ENCODE results near the gene SLC25A31.

DNA sequence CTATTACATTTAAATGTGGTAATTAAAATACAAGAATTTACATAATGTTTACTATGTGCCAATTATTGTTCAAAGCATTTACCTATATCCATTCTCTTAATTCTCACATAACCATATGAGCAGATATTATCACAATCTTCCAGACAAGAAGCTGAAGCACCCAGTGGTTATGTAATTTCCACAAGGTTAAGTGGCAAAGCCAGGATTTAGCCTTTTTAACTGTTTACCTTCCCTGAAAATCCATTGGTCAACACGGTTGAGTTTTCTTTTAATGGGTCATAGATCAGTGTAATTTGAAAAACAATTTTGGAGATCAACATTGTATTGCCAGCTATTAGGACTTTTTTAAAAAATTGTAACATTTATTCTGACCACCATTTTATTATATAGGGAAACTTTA is 63.3 kb downstream of the SLC25A31 start:
- TF ChIP-seq JUNB (IDR thresholded peaks at IDR 0.05; ENCODE audit: unreplicated experiment) (no peak), CTCF (conservative IDR thresholded peaks at IDR 0.05; ENCODE audit: low read depth in 2 of 2) (no peak), EZH2 (IDR thresholded peaks at IDR 0.05; ENCODE audit: low read depth, unreplicated experiment) (no peak), POLR2AphosphoS5 (IDR thresholded peaks at IDR 0.05; ENCODE audit: low read depth) (no peak), CREB1 (CRISPR knock-in tag; IDR thresholded peaks at IDR 0.05; ENCODE audit: low read depth) (no peak), EZH2phosphoT487 (IDR thresholded peaks at IDR 0.05; ENCODE audit: unreplicated experiment) (no peak), ETS1 (IDR thresholded peaks at IDR 0.05) (no peak), REST (IDR thresholded peaks at IDR 0.05; ENCODE audit: unreplicated experiment) (no peak), NANOG (IDR thresholded peaks at IDR 0.05; ENCODE audit: borderline replicate concordance) (no peak), STAT1 (IDR thresholded peaks at IDR 0.05; ENCODE audit: unreplicated experiment) (no peak), ZNF114 (CRISPR knock-in tag; IDR thresholded peaks at IDR 0.05) (no peak)
- TF ChIP-seq, protein P1, sequence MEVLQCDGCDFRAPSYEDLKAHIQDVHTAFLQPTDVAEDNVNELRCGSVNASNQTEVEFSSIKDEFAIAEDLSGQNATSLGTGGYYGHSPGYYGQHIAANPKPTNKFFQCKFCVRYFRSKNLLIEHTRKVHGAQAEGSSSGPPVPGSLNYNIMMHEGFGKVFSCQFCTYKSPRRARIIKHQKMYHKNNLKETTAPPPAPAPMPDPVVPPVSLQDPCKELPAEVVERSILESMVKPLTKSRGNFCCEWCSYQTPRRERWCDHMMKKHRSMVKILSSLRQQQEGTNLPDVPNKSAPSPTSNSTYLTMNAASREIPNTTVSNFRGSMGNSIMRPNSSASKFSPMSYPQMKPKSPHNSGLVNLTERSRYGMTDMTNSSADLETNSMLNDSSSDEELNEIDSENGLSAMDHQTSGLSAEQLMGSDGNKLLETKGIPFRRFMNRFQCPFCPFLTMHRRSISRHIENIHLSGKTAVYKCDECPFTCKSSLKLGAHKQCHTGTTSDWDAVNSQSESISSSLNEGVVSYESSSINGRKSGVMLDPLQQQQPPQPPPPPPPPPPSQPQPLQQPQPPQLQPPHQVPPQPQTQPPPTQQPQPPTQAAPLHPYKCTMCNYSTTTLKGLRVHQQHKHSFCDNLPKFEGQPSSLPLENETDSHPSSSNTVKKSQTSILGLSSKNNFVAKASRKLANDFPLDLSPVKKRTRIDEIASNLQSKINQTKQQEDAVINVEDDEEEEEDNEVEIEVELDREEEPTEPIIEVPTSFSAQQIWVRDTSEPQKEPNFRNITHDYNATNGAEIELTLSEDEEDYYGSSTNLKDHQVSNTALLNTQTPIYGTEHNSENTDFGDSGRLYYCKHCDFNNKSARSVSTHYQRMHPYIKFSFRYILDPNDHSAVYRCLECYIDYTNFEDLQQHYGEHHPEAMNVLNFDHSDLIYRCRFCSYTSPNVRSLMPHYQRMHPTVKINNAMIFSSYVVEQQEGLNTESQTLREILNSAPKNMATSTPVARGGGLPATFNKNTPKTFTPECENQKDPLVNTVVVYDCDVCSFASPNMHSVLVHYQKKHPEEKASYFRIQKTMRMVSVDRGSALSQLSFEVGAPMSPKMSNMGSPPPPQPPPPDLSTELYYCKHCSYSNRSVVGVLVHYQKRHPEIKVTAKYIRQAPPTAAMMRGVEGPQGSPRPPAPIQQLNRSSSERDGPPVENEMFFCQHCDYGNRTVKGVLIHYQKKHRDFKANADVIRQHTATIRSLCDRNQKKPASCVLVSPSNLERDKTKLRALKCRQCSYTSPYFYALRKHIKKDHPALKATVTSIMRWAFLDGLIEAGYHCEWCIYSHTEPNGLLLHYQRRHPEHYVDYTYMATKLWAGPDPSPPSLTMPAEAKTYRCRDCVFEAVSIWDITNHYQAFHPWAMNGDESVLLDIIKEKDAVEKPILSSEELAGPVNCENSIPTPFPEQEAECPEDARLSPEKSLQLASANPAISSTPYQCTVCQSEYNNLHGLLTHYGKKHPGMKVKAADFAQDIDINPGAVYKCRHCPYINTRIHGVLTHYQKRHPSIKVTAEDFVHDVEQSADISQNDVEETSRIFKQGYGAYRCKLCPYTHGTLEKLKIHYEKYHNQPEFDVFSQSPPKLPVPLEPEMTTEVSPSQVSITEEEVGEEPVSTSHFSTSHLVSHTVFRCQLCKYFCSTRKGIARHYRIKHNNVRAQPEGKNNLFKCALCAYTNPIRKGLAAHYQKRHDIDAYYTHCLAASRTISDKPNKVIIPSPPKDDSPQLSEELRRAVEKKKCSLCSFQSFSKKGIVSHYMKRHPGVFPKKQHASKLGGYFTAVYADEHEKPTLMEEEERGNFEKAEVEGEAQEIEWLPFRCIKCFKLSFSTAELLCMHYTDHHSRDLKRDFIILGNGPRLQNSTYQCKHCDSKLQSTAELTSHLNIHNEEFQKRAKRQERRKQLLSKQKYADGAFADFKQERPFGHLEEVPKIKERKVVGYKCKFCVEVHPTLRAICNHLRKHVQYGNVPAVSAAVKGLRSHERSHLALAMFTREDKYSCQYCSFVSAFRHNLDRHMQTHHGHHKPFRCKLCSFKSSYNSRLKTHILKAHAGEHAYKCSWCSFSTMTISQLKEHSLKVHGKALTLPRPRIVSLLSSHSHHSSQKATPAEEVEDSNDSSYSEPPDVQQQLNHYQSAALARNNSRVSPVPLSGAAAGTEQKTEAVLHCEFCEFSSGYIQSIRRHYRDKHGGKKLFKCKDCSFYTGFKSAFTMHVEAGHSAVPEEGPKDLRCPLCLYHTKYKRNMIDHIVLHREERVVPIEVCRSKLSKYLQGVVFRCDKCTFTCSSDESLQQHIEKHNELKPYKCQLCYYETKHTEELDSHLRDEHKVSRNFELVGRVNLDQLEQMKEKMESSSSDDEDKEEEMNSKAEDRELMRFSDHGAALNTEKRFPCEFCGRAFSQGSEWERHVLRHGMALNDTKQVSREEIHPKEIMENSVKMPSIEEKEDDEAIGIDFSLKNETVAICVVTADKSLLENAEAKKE (CRISPR knock-in tag; IDR thresholded peaks at IDR 0.05) = no peak
